IMR-90 (cell line): Measurements from ENCODE around the gene MRPL44.

Source experiments
- CEBPB ChIP-seq: IDR thresholded peaks from 2 replicates; pipeline ENCODE4 v1.6.1; 2012; ENCODE audit warnings: low read depth, low read length, improper control_type of control experiment
- FOS ChIP-seq: fragments of 150-350 bp; IDR thresholded peaks from 2 replicates; pipeline ENCODE4 v1.6.1; 2016; ENCODE audit warnings: low read depth, low read length
- MAFK ChIP-seq: IDR thresholded peaks from 2 replicates; pipeline ENCODE4 v1.6.1; 2012; ENCODE audit warnings: low read depth, low read length, improper control_type of control experiment
- POLR2A ChIP-seq: IDR thresholded peaks from 2 replicates; pipeline ENCODE4 v1.6.1; 2012; ENCODE audit warnings: mild to moderate bottlenecking, low read depth, low read length
- RCOR1 ChIP-seq: IDR thresholded peaks from 2 replicates; pipeline ENCODE4 v1.6.1; 2012; ENCODE audit warnings: mild to moderate bottlenecking, low read length, improper control_type of control experiment; ENCODE audit not compliant: insufficient replicate concordance
- SMC3 ChIP-seq: fragments of 150-350 bp; IDR thresholded peaks from 2 replicates; pipeline ENCODE4 v1.6.1; 2016; ENCODE audit warnings: low read depth, mild to moderate bottlenecking, antibody characterized with exemption, low read length, moderate library complexity
- TF ChIP-seq, protein P1 (sequence below): conservative IDR thresholded peaks from 2 replicates; pipeline ENCODE4 v1.5.1; 2012; ENCODE audit warnings: mild to moderate bottlenecking, low read depth, low read length, improper control_type of control experiment
- TF ChIP-seq, protein P2 (sequence below): fragments of 150-350 bp; IDR thresholded peaks from 2 replicates; pipeline ENCODE4 v1.6.1; 2017; ENCODE audit warnings: mild to moderate bottlenecking, antibody characterized with exemption, low read length, low read depth
- TF ChIP-seq, protein P3 (sequence below): fragments of 150-350 bp; IDR thresholded peaks from 2 replicates; pipeline ENCODE4 v1.6.1; 2016; ENCODE audit warnings: low read depth, mild to moderate bottlenecking, low read length, moderate library complexity, borderline replicate concordance

DNA sequence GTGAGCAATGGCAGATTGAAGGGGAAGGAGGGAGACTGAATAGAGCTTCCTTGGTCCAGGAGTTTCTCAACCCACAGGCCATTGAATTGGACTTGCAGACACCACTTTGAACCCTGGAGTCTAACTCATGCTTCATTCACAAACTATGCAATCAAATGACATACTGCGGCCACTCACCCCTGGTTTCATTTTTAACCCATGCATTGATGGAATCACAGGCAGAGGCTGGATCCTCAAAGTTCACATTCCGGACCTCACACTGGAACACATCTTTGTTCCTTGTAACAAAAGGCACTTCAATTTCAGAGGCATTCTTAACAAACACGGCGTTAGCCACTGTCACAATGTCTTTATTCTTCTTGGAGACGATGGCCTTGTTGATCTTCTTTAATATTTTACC is 40.7 kb downstream of the MRPL44 start:
- TF ChIP-seq, protein P1, sequence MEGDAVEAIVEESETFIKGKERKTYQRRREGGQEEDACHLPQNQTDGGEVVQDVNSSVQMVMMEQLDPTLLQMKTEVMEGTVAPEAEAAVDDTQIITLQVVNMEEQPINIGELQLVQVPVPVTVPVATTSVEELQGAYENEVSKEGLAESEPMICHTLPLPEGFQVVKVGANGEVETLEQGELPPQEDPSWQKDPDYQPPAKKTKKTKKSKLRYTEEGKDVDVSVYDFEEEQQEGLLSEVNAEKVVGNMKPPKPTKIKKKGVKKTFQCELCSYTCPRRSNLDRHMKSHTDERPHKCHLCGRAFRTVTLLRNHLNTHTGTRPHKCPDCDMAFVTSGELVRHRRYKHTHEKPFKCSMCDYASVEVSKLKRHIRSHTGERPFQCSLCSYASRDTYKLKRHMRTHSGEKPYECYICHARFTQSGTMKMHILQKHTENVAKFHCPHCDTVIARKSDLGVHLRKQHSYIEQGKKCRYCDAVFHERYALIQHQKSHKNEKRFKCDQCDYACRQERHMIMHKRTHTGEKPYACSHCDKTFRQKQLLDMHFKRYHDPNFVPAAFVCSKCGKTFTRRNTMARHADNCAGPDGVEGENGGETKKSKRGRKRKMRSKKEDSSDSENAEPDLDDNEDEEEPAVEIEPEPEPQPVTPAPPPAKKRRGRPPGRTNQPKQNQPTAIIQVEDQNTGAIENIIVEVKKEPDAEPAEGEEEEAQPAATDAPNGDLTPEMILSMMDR, result no peak
- TF ChIP-seq POLR2A, result no peak
- TF ChIP-seq CEBPB, result no peak
- no peak for TF ChIP-seq MAFK
- TF ChIP-seq SMC3, result no peak
- TF ChIP-seq RCOR1, result no peak
- TF ChIP-seq, protein P2, sequence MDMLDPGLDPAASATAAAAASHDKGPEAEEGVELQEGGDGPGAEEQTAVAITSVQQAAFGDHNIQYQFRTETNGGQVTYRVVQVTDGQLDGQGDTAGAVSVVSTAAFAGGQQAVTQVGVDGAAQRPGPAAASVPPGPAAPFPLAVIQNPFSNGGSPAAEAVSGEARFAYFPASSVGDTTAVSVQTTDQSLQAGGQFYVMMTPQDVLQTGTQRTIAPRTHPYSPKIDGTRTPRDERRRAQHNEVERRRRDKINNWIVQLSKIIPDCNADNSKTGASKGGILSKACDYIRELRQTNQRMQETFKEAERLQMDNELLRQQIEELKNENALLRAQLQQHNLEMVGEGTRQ, result no peak
- TF ChIP-seq, protein P3, sequence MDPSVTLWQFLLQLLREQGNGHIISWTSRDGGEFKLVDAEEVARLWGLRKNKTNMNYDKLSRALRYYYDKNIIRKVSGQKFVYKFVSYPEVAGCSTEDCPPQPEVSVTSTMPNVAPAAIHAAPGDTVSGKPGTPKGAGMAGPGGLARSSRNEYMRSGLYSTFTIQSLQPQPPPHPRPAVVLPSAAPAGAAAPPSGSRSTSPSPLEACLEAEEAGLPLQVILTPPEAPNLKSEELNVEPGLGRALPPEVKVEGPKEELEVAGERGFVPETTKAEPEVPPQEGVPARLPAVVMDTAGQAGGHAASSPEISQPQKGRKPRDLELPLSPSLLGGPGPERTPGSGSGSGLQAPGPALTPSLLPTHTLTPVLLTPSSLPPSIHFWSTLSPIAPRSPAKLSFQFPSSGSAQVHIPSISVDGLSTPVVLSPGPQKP, result no peak
- no peak for TF ChIP-seq FOS
